Natural killer cell (primary cell): ENCODE results near the gene ANKLE2. TPM values are rescaled to one million over a fixed set of nuclear protein-coding genes. Genes with fewer than 3 reads are reported as not detected.
"Not testable (repeated sequence)": the region's sequence is repeated elsewhere in the genome, so short reads cannot be mapped to it uniquely, and the experiment has no call there.

Experiments
- ATAC-seq, 3 donors: fragments of 150-1000 bp in 2 of 3; fragments of 200-7000 bp in 1 of 3; cut with Tn5 transposase; 1 replicate in 1 of 3; 2 replicates in 2 of 3; pipeline ENCODE4 v1.10.0; 2021; ENCODE audit warnings: mild to moderate bottlenecking in 2 of 3, moderate library complexity in 2 of 3
- DNase-seq, 2 donors: peaks; one replicate each; pipeline versions ENCODE4 v3.0.0 to v3.0.0-alpha.2; 2013 to 2021; ENCODE audit warnings: mixed read lengths in 1 of 2
- H3K27ac ChIP-seq: one replicate; pipeline ENCODE4 v1.5.1; 2013; ENCODE audit warnings: mild to moderate bottlenecking, low read length
- H3K27me3 ChIP-seq: one replicate; pipeline ENCODE4 v1.6.1; 2013; ENCODE audit warnings: low read length; ENCODE audit not compliant: control insufficient read depth, insufficient read depth
- H3K36me3 ChIP-seq: one replicate; pipeline ENCODE4 v1.6.1; 2013; ENCODE audit warnings: low read length; ENCODE audit not compliant: control insufficient read depth, insufficient read depth
- H3K4me1 ChIP-seq: one replicate; pipeline ENCODE4 v1.6.1; 2013; ENCODE audit warnings: low read length; ENCODE audit not compliant: control insufficient read depth, insufficient read depth
- H3K4me3 ChIP-seq: one replicate; pipeline ENCODE4 v1.5.1; 2013; ENCODE audit warnings: low read length
- H3K9me3 ChIP-seq: one replicate; pipeline ENCODE4 v1.6.1; 2013; ENCODE audit warnings: low read length; ENCODE audit not compliant: control insufficient read depth, insufficient read depth
- H3K27ac Mint-ChIP-seq, 2 donors: one replicate each; pipeline ENCODE4 v1.8.0; 2022; ENCODE audit warnings: mild to moderate bottlenecking in 2 of 2, mixed read lengths in 2 of 2, moderate library complexity in 1 of 2
- H3K27me3 Mint-ChIP-seq, 2 donors: one replicate each; pipeline ENCODE4 v1.8.0; 2022; ENCODE audit warnings: low read depth in 2 of 2, mixed read lengths in 2 of 2
- H3K36me3 Mint-ChIP-seq: one replicate; pipeline ENCODE4 v1.8.0; 2022; ENCODE audit warnings: mixed read lengths
- H3K4me1 Mint-ChIP-seq, 2 donors: one replicate each; pipeline ENCODE4 v1.8.0; 2022; ENCODE audit warnings: mixed read lengths in 2 of 2
- H3K4me3 Mint-ChIP-seq: one replicate; pipeline ENCODE4 v1.8.0; 2022; ENCODE audit warnings: mild to moderate bottlenecking, moderate library complexity, mixed read lengths
- H3K9me3 Mint-ChIP-seq, 2 donors: one replicate each; pipeline ENCODE4 v1.8.0; 2022; ENCODE audit warnings: mixed read lengths in 2 of 2
- CTCF ChIP-seq: fragments of 200-600 bp; IDR thresholded peaks from one replicate; pipeline ENCODE4 v1.8.0; 2022; ENCODE audit warnings: antibody characterized with exemption
- WGBS: methylation state at CpG from one replicate; pipeline ENCODE4 v1.1.7; 2013; ENCODE audit warnings: missing lambda C conversion rate; ENCODE audit not compliant: insufficient coverage; 5-methylcytosine and 5-hydroxymethylcytosine counted together
- intact Hi-C: fragments of 100-400 bp; cut with micrococcal nuclease; formaldehyde crosslinking; loops from one replicate; pipeline ENCODE4 v1.14.2; 2022
- total RNA-seq, 4 donors: library from RNA; stranded (reverse); fragments of 120-200 nt in 1 of 4; gene quantifications; one replicate each; pipeline versions ENCODE4 v1.2.3 to v1.2.4, GENCODE V29; 2013 to 2022

ANKLE2 gene
- total RNA-seq, 3 donors from 2014 or later (not counting 1 experiment from before 2014, with no cell fraction given), result 67.3 to 86.4 (median 84.6) TPM

- intact Hi-C loops, result no loop called here
- peaks cover 32% of the 10 kb centered on the region for H3K36me3 ChIP-seq
- WGBS, result 93% methylated on average over 13 of the region's 14 CpGs
- H3K9me3 ChIP-seq, result no peaks in the 10 kb centered on the region
- no peaks in the 10 kb centered on the region for H3K4me1 ChIP-seq
- no peak overlapping the region for H3K27ac Mint-ChIP-seq
- no peak overlapping the region for H3K4me3 ChIP-seq
- no peaks in the 10 kb centered on the region for H3K36me3 Mint-ChIP-seq
- no peak overlapping the region for H3K27ac ChIP-seq
- ATAC-seq (no peak), DNase-seq (no peak)
- H3K27me3 ChIP-seq, result no peaks in the 10 kb centered on the region
- no peak overlapping the region for H3K4me3 Mint-ChIP-seq
- H3K4me1 Mint-ChIP-seq, result peaks cover 5% of the 10 kb centered on the region in 2 donors
- H3K27me3 Mint-ChIP-seq, result no peaks in the 10 kb centered on the region
- no peak for TF ChIP-seq CTCF
- H3K9me3 Mint-ChIP-seq, result no peaks in the 10 kb centered on the region
These were observed 7.3 kb downstream of the ANKLE2 start for GRCh38 chr12:132754160-132754932.

- ATAC-seq, H3K27me3 Mint-ChIP-seq, intact Hi-C loops, H3K4me1 ChIP-seq, H3K9me3 ChIP-seq, H3K4me3 ChIP-seq, H3K4me3 Mint-ChIP-seq, H3K4me1 Mint-ChIP-seq, H3K9me3 Mint-ChIP-seq, H3K36me3 Mint-ChIP-seq, H3K27ac Mint-ChIP-seq, H3K27me3 ChIP-seq, H3K27ac ChIP-seq, DNase-seq: not testable (repeated sequence)
- H3K36me3 ChIP-seq, result peaks cover 33% of the 10 kb centered on the region
- 95% methylated on average over 7 of the region's 7 CpGs for WGBS
These were observed 8.0 kb downstream of the ANKLE2 start for GRCh38 chr12:132753670-132754069.

GRCh38 chr12:132748319-132748718 lies 13.3 kb downstream of the ANKLE2 start:
- 87% methylated on average over 10 of the region's 10 CpGs for WGBS
- no peaks in the 10 kb centered on the region for H3K27me3 Mint-ChIP-seq

GRCh38 chr12:132747896-132748295 lies 13.7 kb downstream of the ANKLE2 start:
- Mint-ChIP-seq H3K36me3 (no peaks in the 10 kb centered on the region), H3K27ac (no peak overlapping the region), H3K4me1 (peaks cover 2 to 6% of the 10 kb centered on the region in 2 donors), H3K27me3 (no peaks in the 10 kb centered on the region), H3K9me3 (no peaks in the 10 kb centered on the region), H3K4me3 (no peak overlapping the region)
- 98% methylated on average over 22 of the region's 22 CpGs for WGBS
- DNase-seq (no peak), ATAC-seq (no peak)
- no peaks in the 10 kb centered on the region for H3K27me3 ChIP-seq
- no peaks in the 10 kb centered on the region for H3K4me1 ChIP-seq
- TF ChIP-seq CTCF, result no peak
- no peaks in the 10 kb centered on the region for H3K9me3 ChIP-seq
- intact Hi-C loops, result no loop called here
- no peak overlapping the region for H3K27ac ChIP-seq
- H3K36me3 ChIP-seq, result peaks cover 63% of the 10 kb centered on the region
- H3K4me3 ChIP-seq, result no peak overlapping the region

More at GRCh38 chr12:132748319-132748718, 13.3 kb downstream of the ANKLE2 start:
- Histone ChIP-seq H3K4me3 (no peak overlapping the region), H3K36me3 (peaks cover 63% of the 10 kb centered on the region), H3K27ac (no peak overlapping the region), H3K27me3 (no peaks in the 10 kb centered on the region), H3K4me1 (no peaks in the 10 kb centered on the region), H3K9me3 (no peaks in the 10 kb centered on the region)
- intact Hi-C loops, result no loop called here
- H3K4me1 Mint-ChIP-seq, result peaks cover 0 to 6% of the 10 kb centered on the region in 2 donors
- no peak for ATAC-seq
- H3K27ac Mint-ChIP-seq, result no peak overlapping the region
- H3K9me3 Mint-ChIP-seq, result no peaks in the 10 kb centered on the region
- no peaks in the 10 kb centered on the region for H3K36me3 Mint-ChIP-seq
- no peak overlapping the region for H3K4me3 Mint-ChIP-seq
- DNase-seq, result no peak
- TF ChIP-seq CTCF, result no peak
